A673 (cell line): ENCODE results near the gene SYP.

Experiments used
- CTCF ChIP-seq: fragments of 300-800, 200-600 bp; sonication (generic); conservative IDR thresholded peaks from 2 replicates; pipeline ENCODE4 v1.5.1; 2017; ENCODE audit warnings: low read depth, mild to moderate bottlenecking, antibody characterized with exemption, low read length, moderate library complexity, mixed read lengths
- EZH2 ChIP-seq: fragments of 200-600 bp; sonication (generic); IDR thresholded peaks from 2 replicates; pipeline ENCODE4 v1.6.1; 2017; ENCODE audit warnings: borderline replicate concordance, low read depth, mild to moderate bottlenecking, mixed read lengths, antibody characterized with exemption, low read length; ENCODE audit not compliant: poor library complexity, severe bottlenecking

- TF ChIP-seq EZH2 (no peak), CTCF (no peak)
Measured at GRCh38 chrX:49160908-49161307, 39.1 kb downstream of the SYP start.
